HG03196 (cell line): ENCODE results near the gene AKR7A2.
A peak's percentile ranks its signal among the peaks of the same experiment; 100 is the strongest.

Source experiments
- ATAC-seq: cut with Tn5 transposase; IDR thresholded peaks from one replicate; pipeline ENCODE4 v1.9.1; 2021; ENCODE audit not compliant: unreplicated experiment

AKR7A2 gene

DNA sequence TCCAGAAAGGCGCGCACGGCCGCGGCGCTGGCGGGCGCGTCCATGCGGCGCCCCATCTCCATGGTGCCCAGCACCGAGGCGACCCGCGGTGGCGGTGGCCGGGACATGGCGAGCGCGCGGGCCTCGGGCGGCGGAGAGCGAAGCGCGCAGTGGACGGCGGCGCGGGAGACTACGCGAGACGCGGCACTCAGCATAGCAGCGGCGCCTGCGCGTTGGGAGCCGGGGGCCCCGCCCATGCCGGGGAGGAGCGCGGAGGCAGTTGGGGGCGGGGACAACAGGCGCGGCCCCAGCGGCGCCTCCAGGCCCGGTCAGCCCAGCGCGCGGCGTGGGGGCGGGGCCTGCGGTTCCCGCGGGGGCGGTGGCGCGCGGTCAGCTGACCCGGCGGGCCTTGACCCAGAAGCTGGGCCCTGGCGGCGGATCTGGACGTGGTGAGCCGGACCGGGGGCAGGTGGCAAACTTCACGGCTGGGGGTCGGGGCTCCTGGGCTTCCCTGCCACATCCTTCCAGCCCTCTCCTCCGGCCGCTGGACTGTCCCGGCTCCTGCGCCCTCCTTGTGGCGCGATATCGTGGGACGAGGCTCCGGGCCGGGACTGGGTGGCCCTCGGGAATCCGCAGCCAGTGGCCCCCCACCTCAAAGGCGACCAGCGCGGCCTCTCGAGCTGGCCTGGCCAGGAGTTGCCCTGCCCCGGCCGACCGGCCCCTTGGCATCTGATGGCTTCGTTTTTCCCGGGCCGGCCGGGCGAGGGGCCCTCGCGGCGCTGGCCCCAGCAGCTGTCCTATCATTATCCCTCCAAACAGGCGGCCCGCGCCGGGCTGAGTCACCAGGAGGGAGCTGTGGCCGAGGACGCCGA is at the start of gene AKR7A2, which contains the start of gene SLC66A1:
TSS of gene AKR7A2 (minus strand) at position 214 of the 851 bp plus-strand sequence. CDS start at position 194, 20 bp downstream.
TSS of gene SLC66A1 (plus strand) at position 396 of the 851 bp plus-strand sequence. CDS start 5,352 bp downstream, outside the sequence.
- ATAC-seq: peak; percentile 65

DNA sequence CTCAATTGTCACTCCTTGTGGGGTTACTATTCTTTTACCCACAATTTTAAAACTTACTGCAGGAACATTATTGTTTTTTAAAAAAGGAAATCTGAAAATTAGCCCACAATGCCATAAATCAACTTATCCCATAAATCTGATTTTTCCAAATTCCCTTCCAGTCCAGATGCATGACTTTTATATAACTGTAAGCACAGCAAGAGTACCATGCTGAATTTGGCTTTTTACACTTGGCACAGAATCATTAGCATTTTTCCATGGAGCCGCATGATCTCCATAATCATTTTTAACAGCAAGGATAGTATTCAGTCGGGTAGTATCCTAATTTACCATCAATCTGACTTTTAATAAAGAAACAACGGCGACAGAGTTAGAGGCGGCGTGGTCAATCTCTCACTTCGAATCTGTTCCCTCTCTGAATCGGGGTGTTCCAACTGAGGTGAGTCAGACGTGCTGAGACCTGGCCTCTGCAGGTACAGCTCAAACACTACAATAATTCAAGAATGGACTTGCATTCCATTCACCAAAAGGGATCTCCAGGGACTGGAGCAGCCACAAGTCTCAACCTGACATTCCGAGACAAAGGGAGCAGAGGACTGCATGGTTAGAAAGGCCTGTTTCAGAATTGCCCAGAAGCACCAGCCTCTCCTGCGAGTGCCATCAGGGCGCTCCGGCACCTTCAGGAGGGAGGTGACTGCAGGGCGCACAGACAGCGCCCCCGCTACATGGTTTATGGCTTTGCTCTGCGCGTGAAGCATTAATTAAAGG is 49.1 kb upstream of the AKR7A2 start:
- ATAC-seq: no peak

- no peak for ATAC-seq
Measured at GRCh38 chr1:19360432-19360831, 48.5 kb upstream of the AKR7A2 start.

DNA sequence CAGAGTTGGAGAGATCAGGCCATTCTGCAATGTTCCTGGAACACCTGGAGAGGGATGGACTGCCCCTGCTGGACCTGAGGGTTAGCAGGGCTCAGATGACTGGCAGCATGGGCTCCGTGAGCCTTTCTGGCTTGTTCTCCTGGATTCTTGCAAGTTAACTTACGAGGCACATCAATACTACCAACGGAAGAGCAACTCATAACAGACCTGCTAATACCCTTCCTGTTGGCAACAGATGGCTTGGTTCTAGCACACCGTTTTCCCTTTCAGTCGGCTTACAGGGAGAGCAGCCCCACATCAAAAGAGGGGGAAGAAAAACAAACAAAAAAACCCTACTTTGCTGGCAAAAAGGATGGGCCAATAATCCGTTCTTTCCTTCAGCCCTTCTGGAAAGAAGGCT is 48.1 kb upstream of the AKR7A2 start:
- no peak for ATAC-seq

GRCh38 chr1:19359357-19359756 is 47.4 kb upstream of the AKR7A2 start:
- no peak for ATAC-seq

DNA sequence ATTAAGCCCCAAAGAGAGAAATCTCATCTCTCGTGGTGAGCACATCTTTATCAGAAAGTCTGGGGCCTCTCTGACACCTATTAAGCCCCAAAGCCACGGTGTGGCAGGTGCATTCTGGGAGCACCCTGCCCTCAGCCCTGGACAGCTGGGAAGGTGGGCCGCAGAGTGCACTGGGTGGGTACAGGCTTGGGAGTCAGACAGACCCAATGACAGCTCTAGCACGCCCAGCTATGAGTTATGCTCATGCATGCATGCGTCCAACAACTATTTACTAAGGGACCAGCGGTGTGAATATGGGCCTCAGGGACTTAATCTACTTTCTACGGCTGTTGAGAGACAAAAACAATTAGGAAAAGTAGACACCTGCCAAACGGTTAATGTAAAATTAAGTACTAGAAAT is 46.8 kb upstream of the AKR7A2 start:
- ATAC-seq: no peak

- no peak for ATAC-seq
Measured at GRCh38 chr1:19357299-19357986, 45.5 kb upstream of the AKR7A2 start.

GRCh38 chr1:19356266-19356665 is 44.3 kb upstream of the AKR7A2 start:
- ATAC-seq: no peak

- ATAC-seq: no peak
Measured at GRCh38 chr1:19354531-19354981, 42.6 kb upstream of the AKR7A2 start.

DNA sequence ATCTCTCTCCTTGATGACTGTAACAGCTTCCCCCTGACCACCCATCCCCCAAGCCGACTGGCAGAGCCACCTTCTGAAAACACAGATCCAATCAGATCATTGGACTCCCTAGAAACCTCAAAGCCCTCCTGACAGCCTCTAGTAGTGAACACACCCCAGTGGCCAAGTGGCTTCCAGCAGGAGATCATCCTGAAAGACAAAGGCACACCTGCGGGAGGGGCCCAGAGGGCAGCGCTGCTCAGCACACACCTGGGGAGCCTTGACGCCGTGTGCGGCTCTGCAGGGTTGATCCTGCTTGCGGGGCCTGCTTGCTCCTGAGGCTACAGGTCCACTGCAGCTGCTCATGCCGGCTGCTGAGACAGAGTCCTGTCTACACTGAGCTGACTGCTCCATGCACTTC is 41.7 kb upstream of the AKR7A2 start:
- ATAC-seq: no peak

DNA sequence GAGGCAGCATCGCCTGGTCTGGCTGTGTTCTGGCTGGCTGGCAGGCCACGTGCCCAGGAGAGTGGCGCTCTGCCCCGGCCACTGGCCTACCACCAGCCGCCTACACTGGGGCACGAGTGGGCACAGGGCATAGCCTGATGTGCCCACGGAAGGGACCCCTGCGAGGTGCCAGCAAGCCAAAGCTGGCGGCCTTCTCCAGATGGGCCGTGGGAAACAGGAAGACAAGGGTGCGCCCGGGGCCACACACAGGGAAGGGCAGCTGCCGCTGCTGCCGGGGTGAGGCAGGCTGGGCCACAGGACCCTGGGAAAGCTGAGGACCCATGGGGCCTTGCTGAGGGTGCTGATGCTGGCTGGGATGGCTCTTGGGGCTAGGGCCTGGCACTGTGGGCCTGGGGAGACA is 40.9 kb upstream of the AKR7A2 start:
- ATAC-seq: no peak

- no peak for ATAC-seq
Measured at GRCh38 chr1:19351873-19352272, 39.9 kb upstream of the AKR7A2 start.

DNA sequence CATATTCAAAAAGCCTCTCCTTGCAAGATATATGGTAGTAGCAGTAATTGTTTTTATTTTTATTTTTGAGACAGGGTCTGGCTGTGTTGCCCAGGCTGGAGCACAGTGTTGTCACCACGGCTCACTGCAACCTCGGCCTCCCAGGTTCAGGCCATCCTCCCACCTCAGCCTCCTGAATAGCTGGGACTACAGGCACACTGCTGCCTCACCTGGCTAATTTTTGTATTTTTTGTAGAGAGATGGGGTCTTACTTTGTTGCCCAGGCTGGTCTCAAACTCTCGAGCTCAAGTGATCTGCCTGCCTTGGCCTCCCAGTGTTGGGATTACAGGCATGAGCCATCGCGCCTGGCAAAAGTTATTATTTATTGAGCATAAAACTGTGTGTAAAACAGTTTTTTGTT is 38.6 kb upstream of the AKR7A2 start:
- no peak for ATAC-seq

DNA sequence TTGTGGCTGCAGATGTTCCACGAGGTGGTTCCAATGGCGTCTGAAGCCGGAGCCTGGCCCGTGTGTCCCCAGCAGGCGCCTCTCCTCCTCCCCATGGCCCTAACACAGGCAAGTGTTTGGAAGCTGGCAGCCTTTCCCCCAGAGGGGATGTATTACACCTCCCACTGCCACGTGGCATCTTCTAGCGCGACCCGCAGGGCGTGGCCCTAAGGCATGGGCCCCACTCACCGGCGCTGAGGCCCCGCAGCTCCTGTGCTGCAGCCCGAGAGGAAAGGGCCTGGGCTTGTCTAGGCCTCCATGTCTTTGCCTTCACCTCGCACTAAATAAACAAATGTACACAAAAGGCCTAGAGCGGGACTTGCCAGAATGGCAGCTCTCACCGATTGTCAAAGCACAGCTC is 38.1 kb upstream of the AKR7A2 start:
- no peak for ATAC-seq

DNA sequence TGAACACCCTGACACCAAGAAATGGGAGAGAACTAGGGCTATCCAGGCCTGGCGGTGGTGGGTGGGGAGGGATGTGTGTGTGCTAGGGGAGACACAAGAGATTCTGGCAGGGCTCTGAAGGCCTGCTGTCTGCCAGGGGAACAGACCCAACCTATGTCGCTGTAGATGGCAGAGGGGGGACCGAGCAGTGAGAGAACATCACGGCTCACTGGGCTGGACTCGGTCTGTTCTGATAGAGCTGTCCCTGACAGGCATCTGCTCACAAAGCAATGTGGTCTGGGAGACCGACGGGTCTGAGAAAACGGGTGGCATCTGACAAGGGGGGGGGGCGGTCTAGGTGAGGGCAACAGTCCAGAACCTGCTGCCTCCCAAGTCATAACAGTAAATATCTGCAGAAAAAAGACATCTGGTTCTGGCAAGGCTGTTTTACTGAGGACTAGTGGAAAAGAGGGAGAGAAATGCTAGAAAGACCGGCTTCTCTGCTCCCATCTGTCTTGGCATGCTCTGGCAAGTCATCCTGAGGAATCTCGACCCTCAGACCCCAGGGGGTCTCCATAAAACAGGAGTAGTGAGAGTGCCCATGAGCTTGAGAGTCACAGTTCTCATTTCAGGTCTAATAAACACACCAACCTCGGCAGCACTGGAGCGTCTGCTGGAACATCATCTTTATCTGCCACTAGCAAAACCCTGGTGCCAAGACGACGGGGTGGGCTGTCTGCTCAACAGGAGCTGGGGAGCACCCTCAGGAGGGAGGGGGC is 36.7 kb upstream of the AKR7A2 start:
- no peak for ATAC-seq

DNA sequence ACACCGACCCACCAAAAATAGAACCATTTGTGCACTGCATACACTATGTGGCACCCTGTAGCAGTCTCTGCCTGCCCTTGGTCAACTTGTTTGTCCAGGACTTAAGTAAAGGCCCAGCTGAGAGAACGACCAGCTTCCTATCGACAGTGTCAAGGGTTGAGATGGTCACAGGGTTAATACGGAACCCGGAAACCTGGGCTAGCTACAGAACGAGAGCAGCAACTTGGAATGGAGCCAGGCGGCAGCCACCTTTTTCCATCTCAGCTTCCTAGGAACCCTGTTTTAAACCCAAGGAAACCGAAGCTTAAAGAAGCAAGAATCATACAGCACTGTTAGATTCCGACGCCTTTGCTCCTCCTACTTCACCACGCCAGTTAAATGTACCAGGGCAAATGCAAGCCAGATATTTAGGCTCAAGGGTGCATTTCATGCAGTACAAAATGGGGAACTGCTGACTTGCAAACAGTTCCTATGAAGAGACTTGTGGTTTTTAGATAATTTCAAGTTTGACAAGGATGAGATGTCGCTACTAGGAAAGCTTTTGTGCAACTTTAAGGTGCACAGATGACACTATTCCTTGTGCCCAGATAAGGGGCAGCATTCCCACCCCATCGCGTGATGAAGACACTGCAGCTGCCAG is 35.7 kb upstream of the AKR7A2 start:
- no peak for ATAC-seq

DNA sequence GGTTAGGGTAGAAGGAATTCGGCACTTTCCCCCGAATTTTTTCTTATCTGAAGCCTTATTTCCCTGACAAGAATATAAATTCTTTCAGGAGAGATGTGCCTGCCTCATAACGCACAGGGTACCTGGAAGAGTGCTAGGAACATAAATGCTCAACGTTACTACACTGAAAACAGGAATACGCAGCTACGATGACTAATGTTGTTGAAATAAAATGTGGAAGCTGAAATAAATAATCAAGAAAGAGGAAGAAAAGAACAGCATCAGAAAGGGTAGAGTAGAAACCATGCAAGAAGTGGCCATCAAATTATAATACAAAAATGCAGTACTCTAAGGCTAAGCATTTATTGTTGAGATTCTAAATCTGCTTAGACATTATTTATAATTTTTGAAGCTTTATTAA is 34.1 kb upstream of the AKR7A2 start:
- no peak for ATAC-seq

GRCh38 chr1:19345391-19345790 is 33.4 kb upstream of the AKR7A2 start:
- no peak for ATAC-seq

DNA sequence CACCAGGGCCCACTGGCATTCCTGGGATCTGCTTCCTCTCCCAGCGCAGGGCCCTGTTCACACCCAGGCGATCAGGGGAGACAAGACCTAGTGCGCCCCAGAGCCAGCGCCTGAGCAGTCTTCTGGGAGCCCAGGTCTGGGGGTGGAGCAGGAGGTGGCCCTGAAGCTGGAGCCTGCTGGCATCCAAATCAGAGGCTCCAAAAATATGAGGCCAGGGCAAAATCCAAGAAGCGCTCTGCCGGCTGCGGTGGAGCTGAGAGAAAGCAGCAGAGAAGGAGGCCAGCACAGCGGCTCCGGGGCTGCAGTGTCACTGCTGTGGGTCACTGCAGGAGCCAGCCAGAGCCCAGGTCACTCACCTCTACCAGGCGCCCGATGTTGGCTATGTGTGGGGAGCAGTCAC is 32.9 kb upstream of the AKR7A2 start:
- no peak for ATAC-seq

DNA sequence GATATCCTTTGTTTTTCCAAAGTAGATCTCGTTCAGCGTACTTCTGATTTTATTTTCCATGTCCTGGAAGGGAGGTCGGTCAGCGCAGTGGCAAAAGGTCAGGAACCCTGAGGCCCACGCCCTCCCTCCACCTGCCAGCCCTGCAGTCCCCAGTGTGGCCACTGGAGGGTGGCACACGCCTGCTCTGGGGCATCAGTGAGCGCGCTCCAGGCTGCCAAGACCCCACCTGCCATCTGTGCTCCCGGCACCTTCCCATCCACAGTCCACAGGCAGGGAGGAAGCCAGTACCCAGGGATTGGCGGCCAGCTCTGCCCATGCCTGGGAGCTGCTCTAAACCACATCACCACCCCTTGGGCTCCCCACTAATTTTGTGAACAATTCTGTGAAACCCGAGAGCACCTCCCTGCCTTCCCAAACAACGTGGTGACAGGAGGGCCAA is 32.4 kb upstream of the AKR7A2 start:
- ATAC-seq: no peak
